NCI-H2029 (cell line): ENCODE data around the gene XRCC3.

Experiments used
- DNase-seq: peaks from one replicate; lab custom pipeline; 2025; lab: John Stamatoyannopoulos, UW

Gene XRCC3

DNA sequence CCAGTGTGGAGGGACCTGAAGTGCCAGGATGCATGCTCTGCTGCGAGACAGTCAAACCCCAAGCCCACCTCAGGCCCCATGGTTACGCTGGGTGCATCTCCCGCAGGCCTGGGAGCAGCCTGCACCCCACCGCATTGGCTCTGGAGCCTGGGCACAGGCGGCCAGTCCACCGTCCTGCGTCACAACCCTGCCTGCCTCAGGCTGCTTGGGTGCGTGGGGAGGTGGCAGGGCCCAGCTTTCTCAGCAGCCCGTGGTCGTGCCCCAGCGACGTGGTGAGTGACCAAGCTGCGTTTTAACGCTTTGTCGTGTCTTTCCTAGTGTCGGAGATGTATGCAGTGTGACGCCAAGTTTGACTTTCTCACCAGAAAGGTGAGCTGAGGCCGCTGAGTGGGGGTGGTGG lies 11.2 kb upstream of the XRCC3 start:
- DNase-seq, result no peak

DNA sequence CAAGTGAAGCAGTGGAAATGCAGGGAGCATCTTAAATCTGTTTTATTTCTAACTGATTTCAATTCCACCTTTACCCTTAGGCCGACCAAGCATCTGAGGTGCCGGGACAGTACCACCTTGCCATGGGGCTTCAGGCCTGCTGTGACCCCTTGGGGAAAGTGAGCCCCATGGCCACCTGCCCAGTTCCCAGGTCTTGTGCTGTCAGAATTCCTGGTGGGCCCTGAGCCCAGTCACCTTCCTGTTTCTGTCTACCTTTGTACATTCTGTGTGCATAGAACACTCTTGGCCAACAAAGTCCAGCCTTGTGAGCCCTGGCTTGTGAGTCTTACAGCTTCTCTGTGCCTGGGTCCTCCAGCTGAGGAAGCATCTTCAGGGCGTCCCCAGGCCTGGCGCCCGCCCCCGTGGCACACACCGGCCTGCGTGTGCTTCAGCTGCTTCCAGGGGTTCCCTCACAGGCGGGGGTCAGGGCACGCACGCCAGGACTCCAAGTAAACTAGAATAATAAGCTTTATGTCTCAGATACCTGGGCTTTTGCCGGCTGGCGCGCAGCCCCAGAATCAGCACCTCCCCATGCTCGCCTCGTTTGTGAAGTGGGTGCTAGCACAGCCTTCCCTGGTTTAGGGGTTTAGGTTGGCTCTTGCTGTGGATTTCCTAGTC lies 10.6 kb upstream of the XRCC3 start:
- no peak for DNase-seq

DNA sequence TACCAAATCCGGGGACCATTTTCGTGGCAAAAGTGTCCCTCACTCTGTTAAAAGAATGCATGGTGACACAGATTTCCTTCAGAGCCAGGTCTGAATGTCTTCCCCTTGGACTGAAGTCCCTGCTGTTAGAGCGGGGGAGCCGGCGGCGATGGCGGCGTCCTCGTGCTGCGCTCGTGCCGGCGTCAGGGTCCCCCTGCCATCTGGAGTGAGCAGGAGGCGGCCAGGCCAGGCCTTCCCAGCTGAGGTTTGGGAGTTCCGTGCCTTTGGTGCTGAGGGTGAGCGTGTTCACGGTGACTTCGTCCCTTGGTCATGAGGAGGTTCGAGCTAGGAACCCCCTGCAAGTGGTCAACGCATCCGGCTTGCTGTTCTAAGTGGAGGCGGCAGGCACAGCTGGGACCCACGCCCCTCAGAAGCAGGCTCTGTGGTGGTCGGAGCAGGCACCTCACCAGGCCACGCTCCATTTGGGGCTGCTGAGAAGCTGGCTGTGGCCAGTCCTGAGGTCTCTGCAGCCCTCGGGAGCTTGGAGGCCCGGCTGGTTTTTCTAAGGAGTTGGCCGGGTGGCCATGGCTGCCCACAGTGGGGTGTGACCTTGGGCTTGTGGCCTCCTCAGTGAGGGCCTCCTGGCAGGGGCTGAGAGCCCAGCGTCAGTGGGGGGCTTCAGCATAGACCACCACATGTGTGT lies 9.9 kb upstream of the XRCC3 start:
- DNase-seq, result no peak

DNA sequence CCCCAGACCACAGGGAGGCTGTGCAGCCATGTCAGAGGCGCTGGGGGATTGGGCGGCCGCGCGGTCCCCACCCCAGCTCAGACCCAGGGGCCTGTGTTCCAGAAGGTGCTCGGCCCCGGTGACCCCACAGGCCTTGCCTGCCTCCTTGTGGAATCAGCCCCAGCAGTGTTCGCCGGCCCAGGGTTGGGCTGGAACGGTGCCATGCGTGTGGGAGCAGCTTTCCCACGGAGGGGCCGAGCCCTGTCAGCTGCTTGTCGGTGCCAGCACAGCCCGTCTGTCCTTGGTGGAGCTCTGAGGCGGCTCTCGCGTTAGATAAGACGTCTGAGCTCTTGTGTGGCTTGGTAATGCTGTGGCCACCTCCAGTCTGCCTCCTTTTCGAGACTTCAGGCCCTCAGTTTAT lies 8.9 kb upstream of the XRCC3 start:
- DNase-seq, result no peak

DNA sequence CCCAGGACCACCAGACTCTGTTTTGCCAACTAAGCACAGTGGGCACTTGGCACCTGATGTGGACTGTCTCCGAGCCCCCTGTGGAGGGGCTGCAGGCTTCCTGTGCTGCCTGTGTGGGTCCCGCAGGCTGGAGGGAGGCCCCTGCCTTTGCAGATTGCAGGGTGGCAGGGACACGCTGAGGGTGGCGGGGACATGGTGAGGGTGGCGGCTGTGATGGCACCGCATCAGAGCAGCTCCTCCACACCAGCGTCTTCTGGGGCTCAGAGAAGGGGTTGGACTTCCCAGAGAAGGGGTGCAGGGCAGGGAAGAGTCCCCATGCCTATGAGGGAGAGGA lies 8.5 kb upstream of the XRCC3 start:
- no peak for DNase-seq

DNA sequence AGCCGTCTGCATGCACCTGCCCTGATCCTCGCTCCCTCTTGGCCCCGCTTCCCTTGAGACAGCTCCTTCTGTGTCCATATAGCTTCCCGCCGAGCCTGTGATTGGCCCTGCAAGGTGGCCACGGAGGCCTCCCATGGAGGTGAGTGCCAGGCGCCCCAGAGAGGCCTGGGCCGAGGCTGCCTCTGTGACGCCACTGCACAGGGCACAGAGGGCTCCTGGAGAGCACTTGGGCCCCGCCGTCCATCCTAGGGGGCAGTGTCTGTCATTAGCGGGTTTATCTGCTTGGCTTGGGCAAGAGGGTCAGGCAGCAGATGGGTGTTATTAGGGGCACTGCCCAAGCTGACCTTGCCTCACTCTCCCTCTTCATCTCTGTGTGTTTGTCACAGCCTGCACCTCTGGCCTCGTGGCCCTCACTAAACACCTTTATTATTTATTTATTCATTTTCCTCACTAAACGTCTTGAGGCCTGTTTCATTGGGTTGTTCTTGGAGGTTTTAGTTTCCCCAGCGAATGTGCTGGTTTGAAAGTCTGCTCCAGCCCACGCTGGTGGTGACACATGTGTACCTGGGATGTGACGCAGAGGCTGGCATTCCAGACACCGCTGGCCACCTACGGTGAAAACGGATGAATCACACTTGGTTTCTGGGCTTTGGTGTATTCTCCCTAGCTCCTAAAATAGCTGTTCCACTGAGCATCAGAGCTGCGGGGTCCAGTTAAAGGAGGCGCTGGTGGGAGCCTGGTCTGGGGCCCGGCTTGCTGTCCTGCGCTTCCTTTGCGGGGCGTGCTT lies 6.3 kb upstream of the XRCC3 start:
- DNase-seq, result no peak

DNA sequence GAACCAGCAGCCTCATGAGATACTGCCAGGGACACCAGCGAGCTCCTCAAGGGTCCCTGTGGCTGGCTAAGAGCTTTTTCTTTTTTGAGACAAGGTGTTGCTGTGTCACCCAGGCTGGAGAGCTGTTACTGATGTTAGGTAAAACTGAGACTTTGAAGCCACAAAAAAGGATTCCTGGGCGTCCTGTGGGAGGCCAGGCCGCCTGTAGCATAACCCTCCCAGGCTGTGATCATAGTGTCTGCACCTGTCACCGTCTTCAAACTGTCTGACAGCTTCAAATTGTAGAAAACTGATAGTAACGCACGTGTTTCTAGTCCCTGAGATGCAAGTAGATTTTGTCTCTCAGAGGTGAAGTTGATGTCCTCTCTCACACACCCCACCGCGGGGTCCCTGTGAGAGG lies 4.5 kb upstream of the XRCC3 start:
- no peak for DNase-seq

DNA sequence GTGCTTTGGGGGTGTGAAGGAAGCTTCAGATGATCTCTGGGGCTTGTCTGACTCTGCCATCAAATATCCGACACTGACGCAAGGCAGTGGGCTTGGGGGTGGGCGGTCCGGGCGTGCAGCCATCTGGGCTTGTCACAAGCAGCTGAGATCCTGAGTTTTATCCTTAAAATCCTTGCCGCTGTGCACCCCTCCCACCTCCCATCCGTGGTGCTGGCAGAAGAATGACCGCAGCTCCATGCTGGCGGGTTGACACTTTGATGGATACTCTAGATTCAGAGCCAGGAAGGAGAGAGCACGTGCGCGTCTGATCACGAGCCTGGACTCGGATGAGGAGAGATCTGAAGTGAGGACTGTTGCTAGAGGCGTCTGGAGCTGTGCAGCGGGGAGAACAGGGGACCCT lies 3.3 kb upstream of the XRCC3 start:
- no peak for DNase-seq

DNA sequence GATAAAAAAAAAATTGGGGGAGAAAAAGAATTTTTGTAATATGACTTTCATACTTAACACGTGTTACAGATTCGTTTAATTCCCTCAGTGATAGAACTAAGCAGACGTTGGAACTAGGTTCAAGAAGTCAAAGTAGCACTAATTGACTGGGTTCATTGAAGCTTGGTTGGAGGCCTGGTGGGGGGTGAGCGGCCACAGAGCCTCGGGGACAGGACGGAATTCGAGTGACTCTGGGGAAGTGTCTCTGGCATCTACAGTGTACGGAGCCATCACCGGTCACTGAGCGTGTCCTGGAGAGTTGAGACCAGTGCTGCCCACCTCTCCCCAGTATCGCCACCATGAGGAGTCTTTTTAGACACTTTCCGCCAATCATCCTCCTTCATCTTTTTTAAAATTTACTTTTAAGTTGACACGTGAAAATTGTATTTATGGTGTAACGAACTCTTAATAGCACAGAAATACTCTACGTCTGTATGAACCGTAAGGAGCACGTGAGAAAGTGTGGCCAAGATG lies 1.7 kb upstream of the XRCC3 start:
- DNase-seq, result no peak

DNA sequence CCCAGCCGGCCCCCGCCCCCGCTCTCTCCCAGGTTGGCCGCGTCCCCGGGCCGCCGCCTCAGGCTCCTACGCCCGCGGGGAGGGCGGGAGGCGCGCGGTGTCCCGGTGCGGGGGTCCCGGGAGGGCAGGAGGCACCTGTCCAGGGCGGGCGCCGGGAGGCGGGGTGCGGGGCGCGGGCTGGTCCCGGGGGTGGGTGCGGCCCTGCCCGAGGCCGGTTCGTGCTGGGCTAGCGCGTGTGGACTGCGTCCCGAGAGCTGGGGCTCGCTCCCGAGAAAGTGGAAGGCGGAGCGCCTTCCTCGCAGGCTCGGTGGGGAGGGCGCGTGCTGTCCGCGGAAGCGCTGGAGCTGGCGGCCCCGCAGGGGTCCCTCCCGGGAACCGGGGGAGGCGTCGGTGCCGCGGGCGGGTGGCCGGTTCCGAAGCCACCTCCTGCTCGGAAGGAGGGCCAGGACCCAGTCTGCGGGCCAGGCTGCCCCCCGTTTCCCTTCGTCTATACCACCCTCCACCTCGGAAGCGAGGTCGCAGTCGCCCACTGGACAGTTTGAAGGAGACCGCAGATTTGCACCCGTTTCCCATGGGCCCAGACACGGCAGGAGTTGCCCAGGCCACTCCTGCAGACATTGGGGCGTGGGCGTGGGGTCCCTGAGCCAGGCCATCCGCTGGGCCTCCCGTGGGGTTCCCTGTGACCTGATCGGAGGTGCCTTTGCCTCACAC lies 995 bp upstream of the XRCC3 start:
- no peak for DNase-seq

DNA sequence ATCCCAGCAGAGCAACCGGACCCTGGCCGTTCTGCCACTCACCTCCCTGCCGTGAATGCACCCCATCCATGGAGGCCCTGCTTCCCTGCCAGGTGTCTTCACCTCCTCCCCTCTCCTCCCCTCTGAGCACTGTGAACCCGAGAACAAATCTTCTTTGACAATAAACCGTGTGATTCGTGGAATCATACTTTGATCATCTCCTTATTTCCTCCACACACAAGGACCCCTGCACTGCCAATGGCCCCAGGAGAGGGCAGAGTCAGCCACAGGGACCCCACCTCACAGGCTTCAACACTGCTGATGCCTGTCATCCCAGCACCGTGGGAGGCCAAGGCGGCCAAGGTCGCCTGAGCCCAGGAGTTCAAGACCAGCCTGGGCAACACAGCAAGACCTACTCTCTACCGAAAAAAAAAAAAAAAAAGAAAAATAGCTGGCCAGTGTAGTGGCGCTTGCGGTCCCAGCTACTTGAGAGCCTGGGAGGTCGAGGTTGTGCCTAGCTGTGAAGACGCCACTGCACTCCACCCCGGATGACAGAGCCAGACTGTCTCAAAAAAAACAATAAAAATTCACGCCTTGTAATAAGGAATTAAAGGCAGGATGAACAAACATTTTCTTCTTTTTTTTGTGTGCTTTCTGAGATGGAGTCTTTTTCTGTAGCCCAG lies 1.1 kb downstream of the XRCC3 start:
- DNase-seq, result no peak

DNA sequence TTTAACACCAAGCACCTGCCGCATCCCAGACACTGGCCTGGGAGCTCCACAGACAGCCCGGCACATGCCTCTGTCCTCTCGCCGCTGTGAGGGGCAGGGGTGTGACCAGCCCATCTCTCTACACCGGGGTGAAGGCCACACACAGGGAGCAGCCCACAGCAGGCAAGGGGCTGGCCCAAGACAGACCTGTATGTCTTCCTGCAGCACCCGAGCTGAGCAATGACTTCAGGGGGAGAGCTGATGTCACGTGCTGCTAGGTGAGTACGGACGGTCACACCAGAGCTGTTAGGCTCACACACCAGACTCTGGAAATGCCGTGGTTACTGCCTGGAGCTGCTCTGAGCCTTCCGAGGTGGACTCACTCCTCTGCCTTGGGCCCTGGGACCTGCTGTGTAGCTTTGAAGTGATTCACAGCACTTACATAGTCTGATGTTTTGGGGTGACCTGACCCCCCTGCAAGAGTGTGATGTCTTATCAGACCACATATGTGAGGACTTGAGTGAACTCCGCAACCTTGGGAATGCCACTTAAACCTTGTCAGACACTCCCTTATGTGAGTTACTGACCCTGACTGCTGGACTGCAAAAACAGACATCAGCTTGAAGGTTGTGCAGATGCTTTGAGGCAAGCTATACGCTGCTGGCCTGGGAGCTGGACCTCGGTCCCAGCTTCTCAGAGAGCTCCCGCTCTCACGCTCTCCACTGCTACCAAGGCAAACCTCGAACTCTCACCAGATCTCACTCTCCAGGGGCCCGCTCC lies 1.8 kb downstream of the XRCC3 start:
- DNase-seq, result no peak

DNA sequence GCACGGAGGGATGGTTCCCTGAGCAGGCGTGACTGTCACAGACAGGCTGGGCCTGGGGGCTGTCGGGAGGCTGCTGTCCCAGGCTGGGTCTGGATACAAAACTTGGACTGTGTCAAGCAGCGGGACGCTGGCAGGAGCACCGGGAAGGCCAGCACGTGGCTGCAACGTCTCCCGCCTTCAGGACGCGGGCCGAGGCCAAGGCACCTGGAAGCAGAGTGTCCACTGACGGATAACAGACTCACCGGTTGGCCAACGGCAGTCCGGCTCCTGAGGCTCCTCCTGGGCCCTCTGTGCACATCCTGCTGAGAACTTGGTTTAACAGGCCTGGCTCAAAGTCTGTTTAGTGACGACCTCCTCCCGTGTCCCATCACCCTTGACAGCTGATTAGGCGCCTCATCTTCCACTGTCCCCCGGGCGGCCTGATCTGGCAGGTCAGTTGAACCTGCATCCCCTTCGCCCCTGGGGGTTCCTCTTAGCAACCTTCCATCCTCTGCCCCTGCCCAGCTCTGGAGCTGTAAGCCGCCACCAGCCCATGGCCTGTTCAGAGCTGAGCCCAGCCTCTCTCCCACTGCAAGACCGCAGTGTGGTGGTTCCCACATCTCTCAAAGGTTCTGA lies 2.5 kb downstream of the XRCC3 start:
- DNase-seq, result no peak

DNA sequence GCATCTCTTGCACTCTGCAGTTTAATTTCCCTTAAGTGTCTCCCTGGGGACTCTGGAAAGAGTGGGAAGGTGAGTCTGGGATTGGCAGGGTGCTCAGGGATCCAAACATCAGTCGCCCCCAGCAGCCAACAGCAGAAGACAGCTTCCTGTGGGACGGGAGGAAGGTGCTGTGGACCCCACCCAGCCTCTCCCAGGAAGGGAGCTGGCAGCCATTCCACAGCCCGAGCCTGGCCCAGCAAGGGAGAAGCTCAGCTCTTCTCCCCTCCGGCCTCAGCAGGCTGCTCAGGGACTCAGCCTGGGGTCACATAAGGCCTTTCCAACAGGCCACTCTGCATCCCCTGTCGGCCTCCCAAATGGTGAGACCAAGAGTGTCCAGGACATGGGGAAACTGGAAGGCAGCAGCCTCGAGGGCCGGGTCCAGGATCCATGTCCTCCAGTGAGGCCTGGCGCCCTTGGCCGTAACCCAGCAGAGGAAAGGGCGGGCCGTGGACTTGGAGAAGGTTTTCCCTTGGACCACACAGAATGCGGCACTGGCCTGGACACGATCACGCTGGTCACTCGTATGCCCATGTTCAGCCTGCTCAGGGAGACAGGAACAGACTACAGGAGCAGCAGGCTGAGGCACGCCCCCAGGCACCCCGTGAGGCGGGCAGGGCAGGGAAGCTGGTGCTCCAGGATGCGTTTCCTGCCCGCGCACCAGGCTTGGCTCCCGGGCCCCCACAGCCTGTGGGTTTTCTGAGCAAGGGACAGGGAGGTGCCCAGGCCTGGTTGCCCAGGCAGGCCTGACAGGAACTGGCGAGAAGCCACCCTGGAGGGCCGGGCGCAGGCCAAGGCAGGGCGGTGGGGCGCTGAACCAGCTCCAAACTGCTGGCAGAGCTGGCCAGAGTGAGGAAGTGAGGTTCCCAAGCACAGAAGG lies 3.5 kb downstream of the XRCC3 start:
- DNase-seq, result peak; percentile 19

DNA sequence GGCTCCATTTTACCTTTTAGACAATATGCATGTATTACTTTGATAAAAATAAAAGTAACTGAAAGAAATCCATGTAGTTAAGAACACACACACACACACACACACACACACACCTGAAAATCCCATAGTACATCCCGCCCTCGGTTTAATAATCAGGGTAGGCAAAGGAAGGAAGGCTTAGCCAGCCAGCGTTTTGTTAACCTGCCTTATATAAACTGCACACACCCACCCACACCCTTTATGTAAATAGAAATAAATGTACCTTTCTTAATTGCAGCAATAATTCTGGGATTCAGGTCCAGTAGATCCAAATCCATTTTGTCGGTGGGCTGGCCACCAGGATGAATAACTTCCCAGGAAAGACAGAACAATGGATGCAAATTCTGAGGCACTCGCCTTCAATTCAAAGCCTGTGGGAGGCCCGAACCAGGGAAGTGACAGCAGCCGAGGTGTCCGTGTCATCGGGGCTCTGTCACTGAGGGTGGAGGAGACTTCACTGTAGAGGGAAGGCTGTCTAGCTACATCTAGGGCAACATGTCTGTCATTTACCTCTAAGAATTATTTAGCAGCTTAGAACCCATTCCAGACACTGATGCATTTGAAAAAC lies 4.4 kb downstream of the XRCC3 start:
- DNase-seq, result no peak

DNA sequence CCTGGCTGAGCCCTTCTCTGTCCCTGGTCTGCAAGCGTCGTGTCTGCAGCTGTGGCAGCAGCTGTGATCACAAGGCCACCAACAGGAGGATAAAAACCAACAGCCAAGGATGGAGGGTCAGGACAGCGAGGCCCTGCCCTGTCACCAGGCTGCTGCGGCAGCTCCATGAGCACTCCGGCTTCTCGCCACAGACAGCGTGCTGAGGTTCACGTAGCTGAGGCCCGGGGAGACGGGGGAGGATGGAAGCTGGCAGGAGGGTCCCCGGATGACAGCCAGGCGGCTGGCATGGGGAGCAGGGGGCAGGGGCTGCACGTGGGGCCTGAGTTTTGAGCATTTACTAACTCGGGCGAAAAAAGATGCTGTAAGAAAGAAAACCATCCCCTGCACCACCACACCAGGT lies 5.4 kb downstream of the XRCC3 start:
- no peak for DNase-seq

DNA sequence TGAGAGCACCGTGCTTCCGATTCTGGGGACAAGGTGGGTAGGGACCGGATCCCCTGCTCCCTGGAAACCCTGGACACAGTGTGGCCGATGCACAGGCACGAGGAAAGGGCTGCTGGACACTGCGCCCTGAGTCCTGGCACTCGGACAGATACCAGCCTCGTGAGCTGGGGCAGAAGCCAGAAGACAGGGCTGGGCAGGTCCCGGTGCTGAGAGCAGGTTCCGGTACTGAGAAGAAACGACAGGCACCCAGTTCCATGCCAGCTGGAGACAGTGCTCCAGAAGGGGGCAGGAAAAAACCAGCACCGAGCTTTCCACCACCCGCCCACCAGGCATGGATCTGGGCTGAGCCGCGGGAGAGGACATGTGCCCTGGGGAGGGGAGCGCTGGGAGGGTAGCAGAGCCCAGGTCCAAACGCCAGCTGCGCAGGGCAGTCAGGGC lies 6.5 kb downstream of the XRCC3 start:
- no peak for DNase-seq

DNA sequence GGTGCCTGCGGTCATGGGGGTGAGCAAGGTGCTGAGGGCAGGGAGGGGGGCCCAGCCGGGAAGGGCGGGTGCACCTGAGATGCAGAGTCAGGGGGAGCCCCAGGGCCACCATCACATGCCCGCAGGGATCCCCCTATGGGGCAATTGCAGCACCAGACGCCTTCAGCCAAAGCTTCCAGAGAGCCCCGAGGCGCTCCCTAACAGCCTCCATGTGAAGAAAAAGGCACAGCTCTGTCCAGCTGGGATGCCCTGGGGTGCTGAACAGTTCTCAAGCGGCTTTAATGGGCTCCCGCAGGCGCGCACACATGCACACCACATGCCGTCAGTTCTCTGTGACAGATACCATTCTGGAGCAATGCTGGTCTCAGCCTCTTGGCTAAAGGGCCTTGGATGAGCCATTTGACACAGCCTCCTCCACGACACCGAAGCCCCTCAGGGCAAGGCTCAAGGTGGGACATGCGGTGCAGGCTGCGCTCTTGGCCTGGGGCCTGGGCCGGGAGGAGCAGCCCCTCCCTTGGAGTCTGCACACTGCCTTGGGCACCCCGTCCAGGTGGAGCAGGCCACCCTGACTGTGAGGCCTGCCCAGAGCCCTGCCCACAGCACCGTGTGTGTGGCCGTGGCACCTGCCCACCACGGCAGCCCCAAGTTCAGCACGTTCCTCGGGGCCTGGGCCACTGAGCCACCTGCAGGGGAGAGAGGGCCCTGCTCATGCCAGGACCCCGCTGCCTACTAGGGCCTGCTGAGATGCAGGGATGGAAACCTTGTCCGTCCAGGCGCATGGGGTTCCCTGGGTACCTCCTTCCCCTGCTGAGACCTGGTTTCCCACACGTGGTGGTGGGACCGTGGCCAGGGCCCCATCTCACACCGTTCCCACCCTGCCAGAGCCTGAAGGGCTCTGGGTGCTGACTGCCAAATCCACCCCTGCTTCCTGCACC lies 7.7 kb downstream of the XRCC3 start:
- no peak for DNase-seq
